NK-92 treated with Interleukin-12 subunit alpha and Interleukin-12 subunit beta, amount 100 ng/mL, for 24 hours (cell line): ENCODE data around the gene SYP.
"Not testable (repeated sequence)": the region's sequence is repeated elsewhere in the genome, so short reads cannot be mapped to it uniquely, and the experiment has no call there.

Source experiments
- DNase-seq: peaks from one replicate; lab custom pipeline; 2025; lab: John Stamatoyannopoulos, UW

The SYP gene

DNA sequence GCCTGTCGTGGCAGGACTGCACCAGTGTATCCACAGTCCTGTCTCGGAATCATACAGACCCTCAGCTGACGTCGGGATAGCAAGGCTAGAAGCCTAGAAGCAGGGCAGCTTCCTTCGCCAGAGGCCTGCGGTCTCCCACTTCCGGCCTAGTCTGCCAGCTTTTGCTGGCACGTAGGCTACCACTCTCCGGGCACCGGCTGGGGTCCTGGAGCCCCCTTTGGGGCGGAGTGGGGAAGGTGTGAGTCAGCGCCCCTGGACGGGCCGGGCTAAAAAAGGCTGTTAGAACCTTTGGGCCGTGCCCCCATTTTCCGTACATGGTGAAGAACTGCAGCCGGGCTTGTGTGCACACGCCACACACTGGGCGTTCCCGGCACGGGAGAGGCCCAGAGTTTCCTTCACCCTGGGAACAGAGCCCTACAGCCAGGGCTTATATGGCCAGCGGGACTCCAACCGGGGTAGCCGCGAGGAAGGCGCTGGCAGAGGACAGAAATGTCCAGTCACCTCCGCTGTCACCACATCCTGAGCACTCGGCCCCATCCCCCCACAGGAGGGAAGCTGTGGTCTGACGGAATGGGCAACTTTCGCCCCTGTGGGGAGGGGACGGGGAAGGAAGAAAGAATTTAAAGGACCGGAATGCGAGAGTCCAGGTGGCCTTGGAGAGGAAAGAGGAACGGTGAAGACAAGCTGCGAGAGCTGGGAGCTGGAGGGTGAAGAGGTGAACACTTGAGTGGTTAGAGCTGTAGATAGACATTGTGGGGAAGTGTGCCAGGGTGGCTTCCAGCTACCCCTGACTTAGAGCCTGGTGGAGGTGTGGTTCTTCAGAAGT lies 32.9 kb downstream of the SYP start:
- DNase-seq: peak; percentile 28

DNA sequence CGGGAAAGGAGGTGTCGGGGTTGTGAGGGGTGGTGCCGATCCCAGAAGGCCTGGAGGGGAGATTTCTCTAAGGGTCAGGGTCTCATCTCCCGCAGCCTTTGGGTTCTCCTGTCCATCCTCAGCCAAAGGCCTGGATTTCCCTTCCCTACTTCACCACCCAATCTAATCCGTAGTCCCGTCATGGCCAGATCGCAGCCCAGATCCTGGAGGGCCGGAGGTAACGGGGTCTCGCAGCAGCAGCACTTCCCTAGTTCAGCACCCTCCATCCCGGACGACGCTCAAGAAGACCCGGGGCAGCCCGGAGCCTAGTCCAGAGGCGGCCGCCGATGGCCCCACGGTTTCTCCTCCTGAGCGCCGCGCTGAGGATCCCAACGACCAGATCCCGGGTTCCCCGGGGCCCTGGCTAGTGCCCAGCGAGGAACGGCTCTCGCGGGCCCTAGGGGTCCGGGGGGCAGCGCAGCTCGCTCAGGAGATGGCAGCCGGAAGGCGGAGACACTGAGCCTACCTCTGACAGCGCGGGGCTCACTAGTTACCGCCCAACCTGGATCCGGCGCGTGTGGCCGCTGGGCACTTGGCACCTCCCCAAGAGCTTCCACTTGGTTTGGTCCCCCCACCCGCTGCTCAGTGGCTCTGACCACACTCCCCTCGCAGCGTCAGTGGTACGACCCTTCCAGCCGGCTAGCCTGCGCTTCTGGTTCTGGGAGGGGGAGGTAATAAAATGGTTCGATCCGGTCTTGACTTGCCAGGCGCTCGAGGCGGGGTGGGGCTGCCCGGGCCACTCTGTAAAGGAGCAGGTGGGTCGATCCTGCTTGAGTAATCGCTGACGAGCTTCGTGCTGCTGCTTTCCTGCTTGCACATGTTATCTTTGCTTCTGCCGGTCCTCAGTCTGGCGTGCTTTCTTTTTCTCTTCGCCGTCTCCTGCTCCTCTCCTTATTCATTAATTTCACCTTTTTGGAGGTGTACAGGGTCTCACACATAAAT lies 33.8 kb downstream of the SYP start:
- DNase-seq: no peak

DNA sequence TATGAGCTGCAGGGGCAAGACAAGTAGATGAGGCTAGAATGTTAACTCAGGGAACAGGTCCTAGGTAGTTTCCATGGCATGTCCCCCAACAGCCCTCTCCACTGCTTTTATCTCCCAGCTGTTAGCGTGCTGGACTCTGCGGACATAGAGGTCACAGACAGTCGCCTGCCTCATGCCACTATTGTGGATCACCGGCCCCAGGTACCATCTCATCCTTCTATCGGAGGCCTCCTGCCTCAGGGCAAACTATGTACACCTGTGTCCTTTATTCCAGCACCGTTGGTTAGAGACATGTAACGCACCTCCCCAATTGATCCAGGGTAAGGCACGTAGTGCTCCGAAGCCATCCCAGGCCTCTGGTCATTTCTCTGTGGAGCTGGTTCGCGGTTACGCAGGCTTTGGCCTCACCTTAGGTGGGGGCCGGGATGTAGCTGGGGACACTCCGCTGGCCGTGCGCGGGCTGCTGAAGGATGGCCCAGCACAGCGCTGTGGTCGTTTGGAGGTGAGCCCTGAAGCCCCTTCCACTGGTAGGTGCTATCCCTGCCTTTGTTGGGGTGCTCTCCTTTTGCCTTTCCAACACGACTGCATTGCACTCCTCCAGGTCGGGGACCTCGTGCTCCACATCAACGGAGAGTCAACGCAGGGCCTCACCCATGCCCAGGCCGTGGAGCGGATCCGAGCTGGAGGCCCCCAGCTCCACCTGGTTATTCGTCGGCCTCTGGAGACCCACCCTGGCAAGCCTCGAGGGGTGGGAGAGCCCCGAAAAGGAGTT lies 35.2 kb downstream of the SYP start:
- DNase-seq: no peak

DNA sequence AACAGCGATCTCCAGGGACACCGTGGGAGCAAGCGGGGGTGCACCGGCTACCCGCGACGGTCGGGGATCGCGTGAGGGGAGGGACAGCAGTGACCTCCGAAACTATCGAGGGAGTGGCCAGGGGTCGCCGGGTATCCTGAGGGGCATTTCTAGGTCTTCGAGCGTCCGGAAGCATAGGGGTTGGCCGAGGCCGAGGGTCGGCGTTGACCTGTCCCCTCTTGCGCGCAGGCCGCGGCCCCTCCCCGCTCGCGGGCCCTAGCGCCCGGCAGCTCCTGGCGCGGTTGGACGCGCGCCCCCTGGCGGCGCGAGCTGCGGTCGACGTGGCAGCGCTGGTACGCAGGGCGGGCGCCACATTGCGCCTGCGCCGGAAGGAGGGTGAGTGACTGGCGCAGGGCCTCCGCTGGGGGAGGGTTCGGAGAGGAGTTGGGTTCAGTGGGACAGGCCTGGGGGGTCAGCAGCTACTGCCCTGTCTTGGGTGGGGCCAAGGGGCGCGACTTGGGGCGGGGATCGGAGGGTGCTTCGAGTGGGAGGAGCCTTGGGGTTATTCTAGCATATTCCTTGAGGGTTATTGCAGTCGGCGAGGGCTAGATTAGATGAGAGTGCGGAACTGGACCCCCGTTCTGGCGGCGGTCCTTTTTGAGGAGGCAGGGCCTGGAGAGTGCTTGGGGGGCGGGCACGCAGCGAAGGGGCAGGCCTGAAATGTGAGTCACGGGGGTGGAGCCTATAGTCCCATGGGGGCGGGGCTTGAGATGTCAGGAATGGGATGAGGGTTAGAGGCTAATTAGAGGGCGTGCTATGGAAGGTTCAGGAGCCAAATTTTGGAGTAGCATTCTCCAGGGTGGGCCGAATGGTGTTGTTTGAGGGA lies 36.2 kb downstream of the SYP start:
- peak; percentile 68 for DNase-seq

DNA sequence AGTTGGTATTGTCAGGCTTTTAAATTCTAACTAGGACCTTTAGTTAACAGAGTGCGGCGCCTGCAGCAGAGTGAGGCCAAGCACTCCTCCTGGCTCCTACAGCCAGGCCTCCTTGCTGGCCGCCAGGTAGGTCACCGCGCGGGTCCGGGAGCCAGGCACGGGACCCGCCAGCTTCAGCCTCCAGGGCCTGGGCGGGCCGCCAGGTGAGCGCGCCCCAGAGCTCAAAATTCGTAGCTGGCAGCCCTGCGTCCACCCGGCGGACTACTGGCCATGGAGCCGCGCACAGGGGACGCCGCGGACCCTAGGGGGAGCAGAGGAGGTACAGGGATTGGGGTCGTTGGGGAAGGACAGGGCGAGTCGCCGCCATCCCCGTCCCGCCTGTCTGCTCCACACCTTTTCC lies 37.4 kb downstream of the SYP start, which contains the start of gene MAGIX:
MAGIX (plus strand) TSS at position 139 of the 400 bp plus-strand sequence; CDS start at position 271, 132 bp downstream.
- DNase-seq: no peak

DNA sequence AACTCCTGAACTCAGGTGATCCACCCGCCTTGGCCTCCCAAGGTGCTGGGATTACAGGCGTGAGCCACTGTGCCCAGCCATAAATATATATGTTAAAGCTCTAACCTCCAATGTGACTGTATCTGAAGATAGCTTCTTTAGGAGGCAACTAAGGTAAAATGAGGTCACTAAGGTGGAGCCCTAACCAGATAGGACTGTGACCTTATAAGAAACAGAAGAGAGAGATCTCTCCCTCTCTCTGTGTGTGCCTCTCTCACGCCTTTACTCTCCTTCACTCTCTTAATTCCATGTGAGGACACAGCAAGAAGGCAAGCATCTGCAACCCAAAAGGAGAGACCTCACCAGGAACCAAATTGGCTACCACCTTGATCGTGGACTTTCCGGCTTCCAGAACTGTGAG lies 38.4 kb downstream of the SYP start:
- DNase-seq: no peak

DNA sequence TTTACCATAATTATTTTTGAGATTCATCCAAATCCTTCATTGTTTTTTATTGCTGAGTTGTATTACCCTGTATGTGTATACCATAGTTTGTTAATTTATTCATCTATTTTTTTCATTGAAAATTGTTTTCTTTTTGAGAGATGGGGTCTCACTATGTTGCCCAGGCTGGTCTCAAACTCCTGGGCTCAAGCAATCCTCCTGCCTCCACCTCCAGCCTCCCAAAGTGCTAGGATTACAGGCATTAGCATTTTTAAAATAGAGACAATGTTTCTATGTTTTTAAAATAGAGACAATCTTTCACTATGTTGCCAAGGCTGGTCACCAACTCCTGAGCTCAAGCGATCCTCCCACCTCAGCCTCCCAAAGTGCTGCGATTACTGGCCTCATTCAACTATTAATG lies 39.1 kb downstream of the SYP start:
- DNase-seq: no peak

DNA sequence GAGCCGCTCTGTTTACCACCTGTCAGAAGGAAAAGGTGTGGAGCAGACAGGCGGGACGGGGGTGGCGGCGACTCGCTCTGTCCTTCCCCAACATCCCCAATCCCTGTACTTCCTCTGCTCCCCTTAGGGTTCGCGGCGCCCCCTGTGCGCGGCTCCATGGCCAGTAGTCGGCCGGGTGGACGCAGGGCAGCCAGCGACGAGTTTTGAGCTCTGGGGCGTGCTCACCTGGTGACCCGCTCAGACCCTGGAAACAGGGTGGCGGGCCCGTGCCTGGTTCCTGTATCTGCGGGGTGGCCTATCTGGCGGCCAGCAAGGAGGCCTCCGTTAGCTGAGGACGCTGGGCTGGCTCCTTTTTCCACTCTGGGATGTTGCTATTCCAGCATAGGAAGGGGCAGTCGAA lies 42.8 kb downstream of the SYP start:
- DNase-seq: no peak

DNA sequence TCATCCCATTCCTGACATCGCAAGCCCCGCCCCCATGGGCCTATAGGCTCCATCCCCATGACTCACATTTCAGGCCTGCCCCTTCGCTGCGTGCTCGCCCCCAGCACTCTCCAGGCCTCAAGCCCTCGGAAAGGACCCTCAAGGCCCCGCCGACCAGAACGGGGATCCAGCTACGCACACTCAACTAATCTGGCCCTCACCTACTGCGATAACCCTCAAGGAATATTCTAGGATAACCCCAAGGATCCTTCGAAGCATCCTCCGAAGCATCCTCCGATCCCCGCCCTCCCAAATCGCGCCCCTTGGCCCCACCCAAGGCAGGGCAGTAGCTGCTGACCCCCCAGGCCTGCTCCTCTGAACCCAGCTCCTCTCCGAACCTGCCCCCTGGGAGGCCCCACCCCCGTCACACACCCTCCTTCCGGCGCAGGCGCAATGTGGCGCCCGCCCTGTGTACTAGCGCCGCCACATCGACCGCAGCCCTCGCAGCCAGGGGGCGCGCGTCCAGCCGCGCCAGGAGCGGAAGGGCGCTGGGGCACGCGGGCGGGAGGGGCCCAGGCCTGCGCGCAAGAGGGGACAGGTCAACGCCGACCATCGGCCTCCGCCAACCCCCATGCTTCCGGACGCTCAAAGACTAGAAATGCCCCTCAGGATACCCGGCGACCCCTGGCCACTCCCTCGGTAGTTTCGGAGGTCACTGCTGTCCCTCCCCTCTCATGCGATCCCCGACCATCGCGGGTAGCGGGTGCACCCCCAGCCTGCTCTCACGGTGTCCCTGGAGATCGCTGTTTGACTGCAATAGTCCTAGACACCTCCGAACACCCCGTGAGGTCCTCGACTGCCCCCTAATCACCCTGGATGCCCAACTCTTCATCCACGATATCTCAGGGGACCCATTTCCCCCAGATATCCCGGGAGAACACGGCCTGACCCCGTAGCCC lies 43.8 kb downstream of the SYP start:
- DNase-seq: peak; percentile 67

DNA sequence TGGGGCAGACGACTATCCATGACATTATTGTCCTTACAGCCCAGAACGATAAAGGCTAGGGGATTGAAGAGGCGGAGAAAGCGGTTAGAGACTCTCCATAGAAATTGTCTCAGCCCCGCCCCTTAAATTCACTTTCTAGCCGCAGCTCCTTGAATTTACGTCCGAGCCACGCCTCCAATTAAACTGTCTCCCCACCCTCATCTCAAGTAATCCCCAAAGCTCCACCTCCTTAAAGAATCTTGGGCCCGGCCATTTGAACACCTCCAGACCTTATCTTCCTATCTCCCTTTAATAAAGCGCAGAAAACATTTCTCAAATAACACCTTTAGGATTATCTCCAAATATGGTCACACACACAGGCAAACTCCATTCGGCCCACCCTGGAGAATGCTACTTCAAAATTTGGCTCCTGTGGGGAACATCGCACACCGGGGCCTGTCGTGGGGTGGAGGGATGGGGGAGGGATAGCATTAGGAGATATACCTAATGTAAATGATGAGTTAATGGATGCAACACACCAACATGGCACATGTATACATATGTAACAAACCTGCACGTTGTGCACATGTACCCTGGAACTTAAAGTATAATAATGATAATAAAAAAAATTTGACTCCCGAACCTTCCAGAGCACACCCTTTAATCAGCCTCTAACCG lies 44.6 kb downstream of the SYP start:
- DNase-seq: no peak

DNA sequence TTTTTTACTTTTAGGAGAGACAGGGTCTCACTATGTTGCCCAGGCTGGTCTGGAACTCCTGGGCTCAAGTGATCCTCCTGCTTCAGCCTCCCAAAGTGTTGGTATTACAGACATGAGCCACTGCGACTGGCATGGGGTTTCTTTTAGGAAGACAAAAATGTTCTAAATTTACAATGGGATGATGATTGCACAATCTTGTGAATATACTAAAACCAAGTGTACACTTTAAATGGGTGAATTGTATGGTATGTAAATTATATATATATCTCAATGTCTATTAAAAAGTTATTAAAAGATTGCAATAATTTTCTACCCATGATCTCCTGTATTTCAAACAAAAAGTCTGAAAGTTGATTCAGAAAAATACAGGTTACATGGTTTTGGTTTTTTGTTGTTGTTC lies 46.5 kb downstream of the SYP start:
- no peak for DNase-seq

DNA sequence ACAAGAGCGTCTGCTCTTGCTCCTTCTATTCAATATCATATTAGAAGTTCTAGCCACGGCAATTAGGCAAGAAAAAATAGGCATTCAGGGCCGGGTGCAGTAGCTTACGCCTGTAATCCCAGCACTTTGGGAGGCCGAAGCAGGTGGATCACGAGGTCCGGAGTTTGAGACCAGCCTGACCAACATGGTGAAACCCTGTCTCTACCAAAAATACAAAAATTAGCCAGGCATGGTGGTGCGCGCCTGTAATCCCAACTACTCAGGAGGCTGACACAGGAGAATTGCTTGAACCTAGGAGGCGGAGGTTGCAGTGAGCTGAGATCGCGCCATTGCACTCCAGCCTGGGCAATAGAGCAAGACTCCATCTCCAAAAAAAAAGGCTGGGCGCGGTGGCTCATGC lies 50.7 kb downstream of the SYP start:
- not testable (repeated sequence) for DNase-seq

DNA sequence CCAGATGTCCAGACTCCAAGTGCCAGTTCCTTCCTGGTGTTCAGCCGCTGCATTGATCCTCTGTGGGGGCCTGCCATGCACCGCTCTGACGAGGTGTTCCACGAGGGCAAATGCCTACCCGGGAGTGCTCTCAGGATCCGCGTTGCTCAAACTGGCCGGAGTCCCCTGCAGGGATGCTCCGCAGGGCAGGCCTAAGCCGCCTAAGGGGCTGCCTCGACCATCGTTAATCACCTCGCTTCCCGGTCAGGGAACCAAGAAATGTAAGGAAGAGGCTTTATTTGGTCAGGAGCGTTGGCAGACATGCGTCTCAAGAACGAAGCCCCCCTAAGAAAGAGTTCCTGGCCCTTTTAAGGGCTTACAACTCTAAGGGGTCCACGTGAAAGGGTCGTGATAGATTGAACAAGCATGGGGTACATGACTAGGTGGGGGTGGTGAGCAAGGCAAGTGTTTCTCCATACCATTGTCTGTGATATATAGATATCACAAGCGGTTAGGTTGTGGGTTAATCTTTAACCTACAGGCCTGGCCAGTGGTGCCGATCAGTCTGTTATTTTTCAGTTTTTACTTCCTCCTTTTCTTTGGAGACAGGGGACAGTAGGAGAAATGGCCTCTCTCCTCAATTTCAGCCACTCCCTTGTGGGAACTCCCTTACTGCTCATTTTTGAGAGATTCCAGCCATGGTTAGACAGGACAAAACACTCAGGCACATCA lies 51.4 kb downstream of the SYP start:
- DNase-seq: not testable (repeated sequence)

DNA sequence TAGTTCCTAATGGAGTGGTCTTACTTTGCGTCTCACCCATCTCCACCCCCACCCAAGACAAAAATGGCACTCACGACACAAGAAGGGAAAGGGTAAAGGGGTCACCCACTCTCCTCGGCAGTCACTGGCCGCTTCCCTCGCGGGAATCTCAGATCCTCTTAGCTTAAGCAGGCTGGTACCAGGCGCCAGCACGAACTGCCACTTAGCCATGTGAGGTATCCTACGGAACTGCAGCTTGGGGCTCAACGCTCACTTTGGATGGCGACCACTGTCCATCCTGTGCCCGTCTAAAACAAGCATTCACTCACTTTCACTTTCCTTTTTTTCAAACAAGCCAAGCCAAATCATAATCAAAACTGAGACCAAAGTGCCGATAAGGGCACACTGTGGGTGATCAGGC lies 52.1 kb downstream of the SYP start:
- no peak for DNase-seq

DNA sequence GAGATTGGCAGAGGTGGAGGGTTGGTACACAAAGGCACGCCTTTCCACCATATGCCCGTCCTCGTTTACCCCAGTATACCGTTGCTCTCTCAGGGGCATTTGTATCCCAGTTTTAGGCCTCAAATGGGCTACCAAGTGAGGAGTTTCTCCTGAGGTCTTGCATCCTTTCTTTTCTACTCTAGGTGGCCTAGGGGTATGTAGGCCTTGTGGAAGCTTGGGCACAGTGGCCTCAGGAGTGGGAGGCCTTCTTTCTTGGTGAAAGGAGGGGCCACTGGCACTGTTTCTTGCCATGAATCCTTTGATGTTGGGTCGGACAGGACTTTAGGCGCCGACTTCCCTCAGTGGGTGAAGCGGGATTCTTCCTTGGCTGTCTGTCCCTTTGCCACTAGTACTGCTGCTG lies 52.7 kb downstream of the SYP start:
- no peak for DNase-seq

DNA sequence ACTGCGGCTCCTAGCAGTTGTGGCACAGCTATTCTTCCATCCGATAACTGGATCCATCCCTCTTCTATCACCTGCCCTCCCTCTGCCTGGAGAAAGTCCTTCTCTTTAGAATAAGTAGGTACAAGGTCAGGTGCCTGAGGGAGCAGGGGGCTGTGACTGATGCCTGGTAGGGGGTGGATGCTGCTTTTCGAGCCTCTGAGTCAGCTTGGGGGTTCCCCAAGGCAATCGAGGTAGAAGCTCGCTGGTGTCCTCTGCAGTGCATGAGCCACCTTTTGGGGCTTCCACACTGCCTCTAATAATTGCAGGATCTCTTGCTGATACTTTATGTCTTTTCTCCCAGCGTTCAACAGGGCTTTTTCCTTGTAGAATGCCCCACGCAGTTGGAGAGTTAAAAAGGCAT lies 56.8 kb downstream of the SYP start:
- not testable (repeated sequence) for DNase-seq

DNA sequence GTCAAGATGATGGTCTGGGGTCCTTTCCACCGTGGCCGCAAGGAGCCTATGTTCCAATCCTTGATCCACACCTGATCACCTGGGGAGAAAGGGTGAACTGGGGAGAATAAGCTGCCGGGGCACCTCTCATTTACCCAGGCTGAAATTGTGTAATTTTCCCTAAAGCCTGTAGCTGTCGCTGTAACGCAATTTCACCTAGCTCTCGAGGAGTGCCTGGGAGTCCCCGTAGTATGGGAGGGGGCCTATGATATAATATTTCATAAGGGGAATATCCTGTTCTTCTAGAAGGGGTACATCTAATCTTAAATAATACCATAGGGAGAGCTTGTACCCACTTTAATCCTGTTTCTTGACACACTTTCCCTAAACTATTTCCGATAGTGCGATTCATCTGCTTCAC lies 57.7 kb downstream of the SYP start:
- not testable (repeated sequence) for DNase-seq

DNA sequence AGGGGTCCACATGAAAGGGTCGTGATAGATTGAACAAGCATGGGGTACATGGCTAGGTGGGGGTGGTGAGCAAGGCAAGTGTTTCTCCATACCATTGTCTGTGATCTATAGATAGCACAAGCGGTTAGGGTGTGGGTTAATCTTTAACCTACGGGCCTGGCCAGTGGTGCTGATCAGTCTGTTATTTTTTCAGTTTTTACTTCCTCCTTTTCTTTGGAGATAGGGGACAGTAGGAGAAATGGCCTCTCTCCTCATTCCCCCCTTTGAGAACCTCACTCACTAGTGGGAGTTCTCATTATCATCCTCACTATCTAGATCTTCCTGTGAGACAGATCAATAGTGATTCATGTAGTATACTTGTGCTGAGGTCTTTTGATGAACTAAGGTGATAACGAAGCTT lies 60.3 kb downstream of the SYP start:
- no peak for DNase-seq
